Measurements from ENCODE around the gene PLEKHA4.

PLEKHA4 gene

GRCh38 chr19:48797103-48797502 lies 71.3 kb downstream of the PLEKHA4 start:
- Histone ChIP-seq H3K4me2 (ENCODE audit: low read length, poor library complexity, severe bottlenecking) (no peak overlapping the region), H3K14ac (ENCODE audit: low read length in 2 of 2) (no peak overlapping the region), H3K4me3 (ENCODE audit: insufficient read depth in 1 of 2, low read depth in 1 of 2, low read length in 2 of 2) (no peak overlapping the region), H2BK12ac (ENCODE audit: low read length in 2 of 2) (no peak overlapping the region), H3K4me1 (ENCODE audit: control insufficient read depth, insufficient read depth, low read depth, low read length) (peaks cover 23% of the 10 kb centered on the region), H2BK5ac (ENCODE audit: low read depth, low read length, poor library complexity, severe bottlenecking) (no peak overlapping the region), H3K27ac (ENCODE audit: low read length, poor library complexity, severe bottlenecking) (no peak overlapping the region), H2BK120ac (ENCODE audit: low read depth, low read length) (no peak overlapping the region), H3K4ac (ENCODE audit: low read depth in 1 of 2, low read length in 2 of 2) (no peak overlapping the region), H3K36me3 (ENCODE audit: control insufficient read depth in 1 of 2, insufficient read depth in 2 of 2, low read depth in 1 of 2, low read length in 2 of 2) (peaks cover 0 to 20% of the 10 kb centered on the region in 2 experiments), H4K91ac (ENCODE audit: low read length) (no peak overlapping the region), H3K9ac (ENCODE audit: low read length) (no peak overlapping the region), H3K18ac (ENCODE audit: low read depth in 1 of 2, low read length in 2 of 2) (no peak overlapping the region), H3K27me3 (ENCODE audit: control insufficient read depth in 1 of 2, insufficient read depth in 1 of 2, low read length in 2 of 2) (no peaks in the 10 kb centered on the region), H3K79me1 (replicated peaks; ENCODE audit: low read length, poor library complexity, severe bottlenecking) (no peaks in the 10 kb centered on the region), H2AK5ac (ENCODE audit: low read length, severe bottlenecking) (no peak overlapping the region), H2BK15ac (ENCODE audit: low read depth, poor library complexity, severe bottlenecking) (no peak overlapping the region), H4K8ac (ENCODE audit: low read length) (no peak overlapping the region), H2AFZ (ENCODE audit: low read depth, low read length) (no peak overlapping the region), H3K9me3 (ENCODE audit: control insufficient read depth, low read length) (no peaks in the 10 kb centered on the region), H3K23ac (ENCODE audit: low read length in 2 of 2) (no peak overlapping the region)
- WGBS, result 97% methylated on average over 6 of the region's 7 CpGs
- DNase-seq, result no peak

- no peak overlapping the region for H2BK12ac ChIP-seq (ENCODE audit: low read length in 2 of 2)
- H3K27ac ChIP-seq (ENCODE audit: low read length, poor library complexity, severe bottlenecking), result peak overlapping the region; percentile 85
- no peak overlapping the region for H2BK5ac ChIP-seq (ENCODE audit: low read depth, low read length, poor library complexity, severe bottlenecking)
- H4K8ac ChIP-seq (ENCODE audit: low read length), result no peak overlapping the region
- DNase-seq, result no peak
- H3K36me3 ChIP-seq (ENCODE audit: control insufficient read depth in 1 of 2, insufficient read depth in 2 of 2, low read depth in 1 of 2, low read length in 2 of 2), result peaks cover 0 to 20% of the 10 kb centered on the region in 2 experiments
- no peak overlapping the region for H2BK15ac ChIP-seq (ENCODE audit: low read depth, poor library complexity, severe bottlenecking)
- H3K18ac ChIP-seq (ENCODE audit: low read depth in 1 of 2, low read length in 2 of 2), result no peak overlapping the region
- H3K9me3 ChIP-seq (ENCODE audit: control insufficient read depth, low read length), result no peaks in the 10 kb centered on the region
- no peak overlapping the region for H3K4me2 ChIP-seq (ENCODE audit: low read length, poor library complexity, severe bottlenecking)
- peak overlapping the region; percentile 74 for H2AK5ac ChIP-seq (ENCODE audit: low read length, severe bottlenecking)
- peaks cover 23% of the 10 kb centered on the region for H3K4me1 ChIP-seq (ENCODE audit: control insufficient read depth, insufficient read depth, low read depth, low read length)
- H3K27me3 ChIP-seq (ENCODE audit: control insufficient read depth in 1 of 2, insufficient read depth in 1 of 2, low read length in 2 of 2), result no peaks in the 10 kb centered on the region
- H2AFZ ChIP-seq (ENCODE audit: low read depth, low read length), result no peak overlapping the region
- WGBS, result 97% methylated on average over 18 of the region's 20 CpGs
- no peak overlapping the region for H3K4me3 ChIP-seq (ENCODE audit: insufficient read depth in 1 of 2, low read depth in 1 of 2, low read length in 2 of 2)
- no peak overlapping the region for H3K14ac ChIP-seq (ENCODE audit: low read length in 2 of 2)
- H4K91ac ChIP-seq (ENCODE audit: low read length), result no peak overlapping the region
- no peak overlapping the region for H3K4ac ChIP-seq (ENCODE audit: low read depth in 1 of 2, low read length in 2 of 2)
- H2BK120ac ChIP-seq (ENCODE audit: low read depth, low read length), result no peak overlapping the region
- no peak overlapping the region for H3K23ac ChIP-seq (ENCODE audit: low read length in 2 of 2)
- no peaks in the 10 kb centered on the region for H3K79me1 ChIP-seq (replicated peaks; ENCODE audit: low read length, poor library complexity, severe bottlenecking)
- H3K9ac ChIP-seq (ENCODE audit: low read length), result peak overlapping the region; percentile 94
Measured at GRCh38 chr19:48796298-48797083, 71.9 kb downstream of the PLEKHA4 start.

GRCh38 chr19:48795685-48796070 lies 72.7 kb downstream of the PLEKHA4 start:
- Histone ChIP-seq H3K27ac (ENCODE audit: low read length, poor library complexity, severe bottlenecking) (peak overlapping the region; percentile 85), H3K27me3 (ENCODE audit: control insufficient read depth in 1 of 2, insufficient read depth in 1 of 2, low read length in 2 of 2) (no peaks in the 10 kb centered on the region), H3K18ac (ENCODE audit: low read depth in 1 of 2, low read length in 2 of 2) (peak overlapping the region in 1 of 2 experiments; percentile 48), H2AFZ (ENCODE audit: low read depth, low read length) (no peak overlapping the region), H2AK5ac (ENCODE audit: low read length, severe bottlenecking) (peak overlapping the region; percentile 74), H3K36me3 (ENCODE audit: control insufficient read depth in 1 of 2, insufficient read depth in 2 of 2, low read depth in 1 of 2, low read length in 2 of 2) (peaks cover 0 to 20% of the 10 kb centered on the region in 2 experiments), H2BK15ac (ENCODE audit: low read depth, poor library complexity, severe bottlenecking) (peak overlapping the region; percentile 86), H2BK120ac (ENCODE audit: low read depth, low read length) (no peak overlapping the region), H4K91ac (ENCODE audit: low read length) (no peak overlapping the region), H3K4me2 (ENCODE audit: low read length, poor library complexity, severe bottlenecking) (no peak overlapping the region), H3K4me1 (ENCODE audit: control insufficient read depth, insufficient read depth, low read depth, low read length) (peaks cover 23% of the 10 kb centered on the region), H4K8ac (ENCODE audit: low read length) (peak overlapping the region; percentile 87), H3K14ac (ENCODE audit: low read length in 2 of 2) (no peak overlapping the region), H3K4ac (ENCODE audit: low read depth in 1 of 2, low read length in 2 of 2) (no peak overlapping the region), H2BK12ac (ENCODE audit: low read length in 2 of 2) (no peak overlapping the region), H3K9ac (ENCODE audit: low read length) (peak overlapping the region; percentile 94), H3K79me1 (replicated peaks; ENCODE audit: low read length, poor library complexity, severe bottlenecking) (no peaks in the 10 kb centered on the region), H2BK5ac (ENCODE audit: low read depth, low read length, poor library complexity, severe bottlenecking) (peak overlapping the region; percentile 76), H3K9me3 (ENCODE audit: control insufficient read depth, low read length) (no peaks in the 10 kb centered on the region), H3K4me3 (ENCODE audit: insufficient read depth in 1 of 2, low read depth in 1 of 2, low read length in 2 of 2) (peak overlapping the region in 1 of 2 experiments; percentile 76), H3K23ac (ENCODE audit: low read length in 2 of 2) (no peak overlapping the region)
- no peak for DNase-seq
- WGBS, result 61% methylated on average over 2 of the region's 2 CpGs

- peak overlapping the region in 1 of 2 experiments; percentile 75 for H3K18ac ChIP-seq (ENCODE audit: low read depth in 1 of 2, low read length in 2 of 2)
- H3K4ac ChIP-seq (ENCODE audit: low read depth in 1 of 2, low read length in 2 of 2), result peak overlapping the region; percentile 11 to 77
- H3K4me3 ChIP-seq (ENCODE audit: insufficient read depth in 1 of 2, low read depth in 1 of 2, low read length in 2 of 2), result peak overlapping the region; percentile 39 to 76
- H3K27ac ChIP-seq (ENCODE audit: low read length, poor library complexity, severe bottlenecking), result peak overlapping the region; percentile 85
- H3K4me2 ChIP-seq (ENCODE audit: low read length, poor library complexity, severe bottlenecking), result peak overlapping the region; percentile 73
- H3K4me1 ChIP-seq (ENCODE audit: control insufficient read depth, insufficient read depth, low read depth, low read length), result peaks cover 23% of the 10 kb centered on the region
- no peak overlapping the region for H3K23ac ChIP-seq (ENCODE audit: low read length in 2 of 2)
- H2BK120ac ChIP-seq (ENCODE audit: low read depth, low read length), result no peak overlapping the region
- peak overlapping the region; percentile 73 for H4K91ac ChIP-seq (ENCODE audit: low read length)
- H2BK15ac ChIP-seq (ENCODE audit: low read depth, poor library complexity, severe bottlenecking), result peak overlapping the region; percentile 98
- peaks cover 0 to 19% of the 10 kb centered on the region in 2 experiments for H3K36me3 ChIP-seq (ENCODE audit: control insufficient read depth in 1 of 2, insufficient read depth in 2 of 2, low read depth in 1 of 2, low read length in 2 of 2)
- H3K9ac ChIP-seq (ENCODE audit: low read length), result peak overlapping the region; percentile 94
- 4% methylated on average over 38 of the region's 38 CpGs for WGBS
- no peaks in the 10 kb centered on the region for H3K27me3 ChIP-seq (ENCODE audit: control insufficient read depth in 1 of 2, insufficient read depth in 1 of 2, low read length in 2 of 2)
- DNase-seq, result peak; percentile 96
- no peaks in the 10 kb centered on the region for H3K79me1 ChIP-seq (replicated peaks; ENCODE audit: low read length, poor library complexity, severe bottlenecking)
- H2AK5ac ChIP-seq (ENCODE audit: low read length, severe bottlenecking), result peak overlapping the region; percentile 74
- peak overlapping the region; percentile 88 for H4K8ac ChIP-seq (ENCODE audit: low read length)
- peak overlapping the region in 1 of 2 experiments; percentile 21 for H2BK12ac ChIP-seq (ENCODE audit: low read length in 2 of 2)
- no peak overlapping the region for H2BK5ac ChIP-seq (ENCODE audit: low read depth, low read length, poor library complexity, severe bottlenecking)
- H3K9me3 ChIP-seq (ENCODE audit: control insufficient read depth, low read length), result no peaks in the 10 kb centered on the region
- H3K14ac ChIP-seq (ENCODE audit: low read length in 2 of 2), result peak overlapping the region in 1 of 2 experiments; percentile 11
- H2AFZ ChIP-seq (ENCODE audit: low read depth, low read length), result peak overlapping the region; percentile 66
Measured at GRCh38 chr19:48795055-48795684, 73.2 kb downstream of the PLEKHA4 start.

Measured in mesenchymal stem cell (in vitro differentiated cells and primary cell).